HepG2 (cell line): ENCODE results near the gene MIF4GD. TPM values are rescaled to one million over a fixed set of nuclear protein-coding genes. Genes with fewer than 3 reads are reported as not detected.
"Not testable (repeated sequence)": the region's sequence is repeated elsewhere in the genome, so short reads cannot be mapped to it uniquely, and the experiment has no call there.

Experiments used
- ATAC-seq: fragments of 200-7000 bp; cut with Tn5 transposase; 3 replicates; pipeline ENCODE4 v1.9.1; 2020; ENCODE audit warnings: mild to moderate bottlenecking, moderate library complexity
- BruUV-seq: library from RNA; stranded (reverse); fragments of 400-500 nt; replicated peaks from 2 replicates; lab custom pipeline; 2021; lab: Mats Ljungman, UMichigan
- CTCF ChIA-PET: fragments of 300-600 bp; formaldehyde crosslinking; extraction: SDS; loops from one replicate; lab custom pipeline; 2021; ENCODE audit warnings: low total read pairs, inconsistent platforms, low intra/inter-chr PET ratio; lab: Yijun Ruan, JAX
- POLR2A ChIA-PET: fragments of 350-600 bp; sonication (Branson Sonifier 250); formaldehyde crosslinking; loops from one replicate; lab custom pipeline; 2020; ENCODE audit warnings: antibody characterized with exemption, inconsistent platforms; lab: Yijun Ruan, JAX
- DNase-seq: peaks from one replicate; pipeline ENCODE4 v3.0.0-alpha.2; 2015; ENCODE audit warnings: low spot score
- FAIRE-seq: peaks from 3 replicates; lab custom pipeline; 2011; peaks lifted over from hg19 to GRCh38; lab: Jason Lieb, UNC
- H2AFZ ChIP-seq: one replicate; pipeline ENCODE4 v1.6.1; 2011; ENCODE audit warnings: low read length, inconsistent platforms
- H3K27ac ChIP-seq: fragments of 300-600 bp; 3 replicates; pipeline ENCODE4 v1.8.0; 2011; ENCODE audit warnings: mixed run types, mild to moderate bottlenecking, mixed read lengths, low read length, inconsistent platforms; ENCODE audit not compliant: insufficient read depth; ENCODE audit errors: extremely low read length
- H3K27me3 ChIP-seq, 2 experiments: fragments of 200-600 bp in 1 of 2; 2 replicates in 1 of 2; 3 replicates in 1 of 2; pipeline versions ENCODE4 v1.6.0 to v1.8.0; 2011; ENCODE audit warnings: low read length in 2 of 2, mild to moderate bottlenecking in 2 of 2, moderate library complexity in 2 of 2, inconsistent platforms in 1 of 2; ENCODE audit not compliant: insufficient read depth in 2 of 2, control insufficient read depth in 1 of 2
- H3K36me3 ChIP-seq, 2 experiments: fragments of 200-600 bp in 1 of 2; replicated peaks in 1 of 2; 2 replicates in 1 of 2; 3 replicates in 1 of 2; pipeline versions ENCODE4 v1.5.1 to v1.8.0; 2011; ENCODE audit warnings: low read length in 2 of 2, inconsistent platforms in 1 of 2; ENCODE audit not compliant: insufficient read depth in 2 of 2, control insufficient read depth in 1 of 2
- H3K4me1 ChIP-seq: 2 replicates; pipeline ENCODE4 v1.5.1; 2012; ENCODE audit warnings: low read length, inconsistent platforms; ENCODE audit not compliant: insufficient read depth
- H3K4me2 ChIP-seq: 2 replicates; pipeline ENCODE4 v1.6.0; 2011; ENCODE audit warnings: low read depth, low read length, inconsistent platforms
- H3K4me3 ChIP-seq, 3 experiments: fragments of 200-600 bp in 1 of 3; sonication (generic), shearing (Covaris generic) in 1 of 3; replicated peaks in 1 of 3; 2 replicates each; pipeline ENCODE4 v1.5.1; 2011 to 2016; ENCODE audit warnings: low read length in 3 of 3, inconsistent platforms in 2 of 3, low read depth in 2 of 3, mild to moderate bottlenecking in 2 of 3, control low read depth in 1 of 3, mixed read lengths in 1 of 3; ENCODE audit not compliant: insufficient read depth in 1 of 3
- H3K79me2 ChIP-seq: one replicate; pipeline ENCODE4 v1.6.1; 2011; ENCODE audit warnings: low read length, inconsistent platforms; ENCODE audit not compliant: insufficient read depth
- H3K9ac ChIP-seq: 2 replicates; pipeline ENCODE4 v1.6.0; 2011; ENCODE audit warnings: mild to moderate bottlenecking, low read depth, low read length, inconsistent platforms; ENCODE audit not compliant: insufficient read depth
- H3K9me3 ChIP-seq: 2 replicates; pipeline ENCODE4 v1.5.1; 2012; ENCODE audit warnings: mild to moderate bottlenecking, low read length
- H4K20me1 ChIP-seq: 2 replicates; pipeline ENCODE4 v1.6.0; 2011; ENCODE audit warnings: inconsistent platforms, mild to moderate bottlenecking, low read length, moderate library complexity; ENCODE audit not compliant: insufficient read depth
- CBX2 ChIP-seq, 2 experiments: fragments of 200-600 bp in 1 of 2; sonication (generic); formaldehyde crosslinking in 1 of 2; IDR thresholded peaks; 2 replicates each; pipeline versions ENCODE4 v1.7.0 to v1.8.1; 2018 to 2022; ENCODE audit warnings: low read depth in 2 of 2, low read length in 1 of 2, mild to moderate bottlenecking in 1 of 2, missing genetic modification reagents in 1 of 2
- MIXL1 ChIP-seq: IDR thresholded peaks from 2 replicates; pipeline ENCODE4 v1.6.1; 2016
- ZNF121 ChIP-seq: sonication (generic); formaldehyde crosslinking; IDR thresholded peaks from 2 replicates; pipeline ENCODE4 v1.5.0; 2020; ENCODE audit warnings: mild to moderate bottlenecking, missing genetic modification reagents
- WGBS: methylation state at CpG from one replicate; pipeline ENCODE4 v1.1.6; 2017; ENCODE audit warnings: low lambda C conversion rate; 5-methylcytosine and 5-hydroxymethylcytosine counted together
- in situ Hi-C: cut with HindIII; loops from 2 replicates; pipeline ENCODE4 v1.10.0; 2017; ENCODE audit warnings: low pct_unique_long_range_greater_than_20kb; ENCODE audit not compliant: extremely low pct_ligation_motif_present
- intact Hi-C: fragments of 100-400 bp; cut with micrococcal nuclease; formaldehyde crosslinking; loops from one replicate; pipeline ENCODE4 v1.10.0; 2022; ENCODE audit not compliant: unreplicated experiment
- polyA plus RNA-seq, 8 experiments: library from polyadenylated mRNA; depleted of rRNA in 3 of 8; stranded (reverse) in 7 of 8; unstranded in 1 of 8; fragments of >200 nt; fragmentation: Illumina TruSeq in 4 of 8; extraction: Trizol in 4 of 8; gene quantifications; 2 replicates each; pipeline versions ENCODE4 v1.2.1 to v1.2.3, GENCODE V29; 2011 to 2016; ENCODE audit warnings: low read depth in 4 of 8, missing spikeins in 1 of 8, mixed read lengths in 1 of 8; ENCODE audit not compliant: insufficient read depth in 1 of 8
- total RNA-seq, 5 experiments: library from RNA; depleted of rRNA; stranded (reverse); fragments of >200 nt; fragmentation: Illumina TruSeq; extraction: Trizol; gene quantifications; 2 replicates each; pipeline ENCODE4 v1.2.3, GENCODE V29; 2016; ENCODE audit warnings: low read depth in 1 of 5

MIF4GD gene
- total and polyA plus RNA-seq, 2 of the 13 experiments (the other 11 are each of a cell fraction or from before 2014, with no cell fraction given) = 14.0 to 28.0 TPM

GRCh38 chr17:75285123-75285522 is 14.1 kb upstream of the MIF4GD start:
- no peak overlapping the region for H2AFZ ChIP-seq
- ATAC-seq (no peak), FAIRE-seq (no peak)
- no peaks in the 10 kb centered on the region for H3K9me3 ChIP-seq
- intact Hi-C loops = no loop called here
- BruUV-seq = no TSS peak
- TF ChIP-seq MIXL1 (CRISPR knock-in tag) = no peak
- TF ChIP-seq CBX2 (IDR thresholded peaks at IDR 0.05; ENCODE audit: low read depth, low read length) = no peak
- no peak for TF ChIP-seq CBX2 (CRISPR knock-in tag; IDR thresholded peaks at IDR 0.05; ENCODE audit: low read depth)
- peak; percentile 70 for TF ChIP-seq ZNF121 (CRISPR knock-in tag)
- TF ChIP-seq, all 625 proteins: peak for 1
- Histone ChIP-seq H3K27me3 (no peaks in the 10 kb centered on the region), H3K27ac (no peak overlapping the region), H3K79me2 (peaks cover 15% of the 10 kb centered on the region), H3K4me2 (no peak overlapping the region), H3K36me3 (peaks cover 12 to 42% of the 10 kb centered on the region in 2 experiments; a peak in 4 of 5 replicates), H3K9ac (no peak overlapping the region), H3K4me3 (no peak overlapping the region), H3K4me1 (peaks cover 22% of the 10 kb centered on the region), H4K20me1 (no peaks in the 10 kb centered on the region)
- no peak for DNase-seq
- 98% methylated on average over 6 of the region's 6 CpGs for WGBS
- in situ Hi-C loops = no loop called here
- POLR2A ChIA-PET = interaction anchor here (0.9 to 1.5 kb wide), 3 partner anchors 14 to 175 kb away, joined by 3 read pairs; partner anchors contain the start of gene MIF4GD
- CTCF ChIA-PET = no interaction called here

- in situ Hi-C loops, H2AFZ ChIP-seq, H4K20me1 ChIP-seq, H3K9me3 ChIP-seq, H3K4me2 ChIP-seq, BruUV-seq, H3K27ac ChIP-seq, H3K79me2 ChIP-seq, H3K27me3 ChIP-seq, DNase-seq, H3K9ac ChIP-seq, CTCF ChIA-PET, intact Hi-C loops, H3K4me3 ChIP-seq, ATAC-seq, H3K4me1 ChIP-seq, FAIRE-seq: not testable (repeated sequence)
- WGBS = 97% methylated on average over 4 of the region's 4 CpGs
- POLR2A ChIA-PET = interaction anchor here (3.1 kb wide), 1 partner anchor 10 kb away, joined by 11 read pairs; the partner anchor contains the start of gene MIF4GD
- peaks cover 18 to 46% of the 10 kb centered on the region in 2 experiments for H3K36me3 ChIP-seq
Observed at GRCh38 chr17:75280189-75280588, 9.2 kb upstream of the MIF4GD start.
